HepG2 (cell line): Measurements from ENCODE around the gene ITIH3. TPM values are rescaled to one million over a fixed set of nuclear protein-coding genes. Genes with fewer than 3 reads are reported as not detected.
A peak's percentile ranks its signal among the peaks of the same experiment; 100 is the strongest.

Source experiments
- AGO1 ChIP-seq: fragments of 200-400 bp; formaldehyde crosslinking; IDR thresholded peaks from 2 replicates; pipeline ENCODE4 v1.6.1; 2017; ENCODE audit warnings: mild to moderate bottlenecking, low read depth, low read length, moderate library complexity; ENCODE audit not compliant: poor library complexity, severe bottlenecking
- ATRX ChIP-seq: sonication (generic); formaldehyde crosslinking; IDR thresholded peaks from 2 replicates; pipeline ENCODE4 v1.4.0; 2020; ENCODE audit warnings: missing genetic modification reagents, borderline replicate concordance
- BHLHE40 ChIP-seq: IDR thresholded peaks from 2 replicates; pipeline ENCODE4 v1.6.1; 2011; ENCODE audit warnings: low read length, improper control_type of control experiment
- ELF1 ChIP-seq: sonication (generic); formaldehyde crosslinking; IDR thresholded peaks from 2 replicates; pipeline ENCODE4 v1.4.0; 2020; ENCODE audit warnings: missing genetic modification reagents
- GABPB1 ChIP-seq: IDR thresholded peaks from 2 replicates; pipeline ENCODE4 v1.6.1; 2016; ENCODE audit warnings: mild to moderate bottlenecking, missing genetic modification reagents, moderate library complexity, missing compliant biosample characterization
- HNRNPL ChIP-seq: fragments of 200-400 bp; formaldehyde crosslinking; IDR thresholded peaks from 2 replicates; pipeline ENCODE4 v1.6.1; 2017; ENCODE audit warnings: mild to moderate bottlenecking, low read depth, low read length
- HNRNPLL ChIP-seq: fragments of 200-400 bp; formaldehyde crosslinking; IDR thresholded peaks from 2 replicates; pipeline ENCODE4 v1.6.1; 2017; ENCODE audit warnings: mild to moderate bottlenecking, low read depth, low read length; ENCODE audit not compliant: poor library complexity, severe bottlenecking
- HOXA3 ChIP-seq: sonication (generic); formaldehyde crosslinking; IDR thresholded peaks from 2 replicates; pipeline ENCODE4 v1.5.0; 2020; ENCODE audit warnings: missing genetic modification reagents
- NFE2L2 ChIP-seq: fragments of 150-350 bp; IDR thresholded peaks from 2 replicates; pipeline ENCODE4 v1.6.1; 2014; ENCODE audit warnings: low read length
- NFIB ChIP-seq: sonication (generic); formaldehyde crosslinking; IDR thresholded peaks from 2 replicates; pipeline ENCODE4 v1.9.0; 2021; ENCODE audit warnings: missing genetic modification reagents, mild to moderate bottlenecking, borderline replicate concordance
- SRSF9 ChIP-seq: fragments of 200-400 bp; formaldehyde crosslinking; IDR thresholded peaks from 2 replicates; pipeline ENCODE4 v1.6.1; 2018; ENCODE audit warnings: borderline replicate concordance, mild to moderate bottlenecking, low read depth, low read length; ENCODE audit not compliant: insufficient read depth, poor library complexity, severe bottlenecking
- ZEB1 ChIP-seq: IDR thresholded peaks from 2 replicates; pipeline ENCODE4 v1.6.1; 2012; ENCODE audit warnings: mild to moderate bottlenecking, low read depth, inconsistent platforms; ENCODE audit not compliant: insufficient replicate concordance
- ZFP41 ChIP-seq: sonication (generic); formaldehyde crosslinking; IDR thresholded peaks from 2 replicates; pipeline ENCODE4 v1.4.0; 2020; ENCODE audit warnings: mild to moderate bottlenecking, missing genetic modification reagents, borderline replicate concordance
- ZFP82 ChIP-seq: sonication (generic); formaldehyde crosslinking; IDR thresholded peaks from 2 replicates; pipeline ENCODE4 v1.5.1; 2020; ENCODE audit warnings: mild to moderate bottlenecking, missing genetic modification reagents, borderline replicate concordance
- ZMYM4 ChIP-seq: sonication (generic); formaldehyde crosslinking; IDR thresholded peaks from 2 replicates; pipeline ENCODE4 v1.8.1; 2023; ENCODE audit warnings: mild to moderate bottlenecking, missing genetic modification reagents
- ZNF263 ChIP-seq: sonication (generic); formaldehyde crosslinking; IDR thresholded peaks from 2 replicates; pipeline ENCODE4 v1.4.0; 2020; ENCODE audit warnings: missing genetic modification reagents
- ZNF460 ChIP-seq: sonication (generic); formaldehyde crosslinking; IDR thresholded peaks from 2 replicates; pipeline ENCODE4 v1.5.1; 2020; ENCODE audit warnings: missing genetic modification reagents, mild to moderate bottlenecking, borderline replicate concordance
- ZNF577 ChIP-seq: sonication (generic); formaldehyde crosslinking; IDR thresholded peaks from 2 replicates; pipeline ENCODE4 v1.4.0; 2020; ENCODE audit warnings: mild to moderate bottlenecking, low read depth, missing genetic modification reagents, borderline replicate concordance
- ZNF616 ChIP-seq: sonication (generic); formaldehyde crosslinking; IDR thresholded peaks from 2 replicates; pipeline ENCODE4 v1.5.0; 2020; ENCODE audit warnings: low read depth, mild to moderate bottlenecking, missing genetic modification reagents
- polyA plus RNA-seq, 8 experiments: library from polyadenylated mRNA; depleted of rRNA in 3 of 8; stranded (reverse) in 7 of 8; unstranded in 1 of 8; fragments of >200 nt; fragmentation: Illumina TruSeq in 4 of 8; extraction: Trizol in 4 of 8; gene quantifications; 2 replicates each; pipeline versions ENCODE4 v1.2.1 to v1.2.3, GENCODE V29; 2011 to 2016; ENCODE audit warnings: low read depth in 4 of 8, missing spikeins in 1 of 8, mixed read lengths in 1 of 8; ENCODE audit not compliant: insufficient read depth in 1 of 8
- total RNA-seq, 5 experiments: library from RNA; depleted of rRNA; stranded (reverse); fragments of >200 nt; fragmentation: Illumina TruSeq; extraction: Trizol; gene quantifications; 2 replicates each; pipeline ENCODE4 v1.2.3, GENCODE V29; 2016; ENCODE audit warnings: low read depth in 1 of 5
- TF ChIP-seq, protein P1 (sequence below): sonication (generic); formaldehyde crosslinking; IDR thresholded peaks from 2 replicates; pipeline ENCODE4 v1.4.0; 2020; ENCODE audit warnings: missing genetic modification reagents
- TF ChIP-seq, protein P2 (sequence below): IDR thresholded peaks from 2 replicates; pipeline ENCODE4 v1.6.1; 2016
- TF ChIP-seq, protein P3 (sequence below): IDR thresholded peaks from 2 replicates; pipeline ENCODE4 v1.6.1; 2018; ENCODE audit warnings: missing genetic modification reagents, mild to moderate bottlenecking, missing compliant biosample characterization
- TF ChIP-seq, protein P4 (sequence below): sonication (generic); formaldehyde crosslinking; IDR thresholded peaks from 2 replicates; pipeline ENCODE4 v1.4.0; 2020; ENCODE audit warnings: missing genetic modification reagents; ENCODE audit errors: not compliant biosample characterization
- TF ChIP-seq, protein P5 (sequence below): sonication (generic); formaldehyde crosslinking; IDR thresholded peaks from 2 replicates; pipeline ENCODE4 v1.5.1; 2020; ENCODE audit warnings: missing genetic modification reagents, mild to moderate bottlenecking, borderline replicate concordance

The ITIH3 gene
- total and polyA plus RNA-seq, 2 of the 13 experiments (the other 11 are each of a cell fraction or from before 2014, with no cell fraction given) = 105 to 632 TPM

DNA sequence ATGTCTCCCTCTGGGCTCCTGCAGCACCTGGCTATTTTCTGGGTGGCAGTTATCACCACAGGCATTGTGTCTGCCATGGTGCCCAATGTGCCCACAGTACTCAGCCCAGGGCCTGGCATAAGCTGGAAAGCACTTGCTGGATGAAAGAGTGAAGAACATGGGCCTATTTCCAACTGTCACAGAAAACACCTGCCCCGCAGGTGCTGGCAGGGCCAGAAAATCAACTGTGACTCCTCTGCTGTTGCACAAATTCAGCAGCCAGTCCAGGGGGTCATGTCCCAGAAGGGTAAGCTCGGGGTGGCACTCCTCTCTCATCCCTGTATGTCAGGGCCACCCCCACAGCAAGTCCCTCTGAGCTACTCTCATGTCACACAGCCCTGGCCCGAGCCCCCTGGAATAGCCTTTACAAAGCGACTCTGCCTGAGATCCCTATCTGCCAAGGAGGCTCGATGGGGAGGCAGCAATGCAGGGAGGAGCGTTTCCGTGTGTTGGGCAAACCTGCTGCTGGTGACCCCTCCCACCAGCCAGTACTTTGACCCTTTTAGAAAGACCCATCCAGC lies 16.9 kb downstream of the ITIH3 start (continued):
- TF ChIP-seq HNRNPL = 0 out of 2 replicates have a peak, but pooled peaks have one; percentile 40
- no peak for TF ChIP-seq ZNF577 (CRISPR knock-in tag)
- TF ChIP-seq ZEB1 = no peak
- 0 out of 2 replicates have a peak, but pooled peaks have one; percentile 51 for TF ChIP-seq NFIB (CRISPR knock-in tag)
- TF ChIP-seq, protein P1, sequence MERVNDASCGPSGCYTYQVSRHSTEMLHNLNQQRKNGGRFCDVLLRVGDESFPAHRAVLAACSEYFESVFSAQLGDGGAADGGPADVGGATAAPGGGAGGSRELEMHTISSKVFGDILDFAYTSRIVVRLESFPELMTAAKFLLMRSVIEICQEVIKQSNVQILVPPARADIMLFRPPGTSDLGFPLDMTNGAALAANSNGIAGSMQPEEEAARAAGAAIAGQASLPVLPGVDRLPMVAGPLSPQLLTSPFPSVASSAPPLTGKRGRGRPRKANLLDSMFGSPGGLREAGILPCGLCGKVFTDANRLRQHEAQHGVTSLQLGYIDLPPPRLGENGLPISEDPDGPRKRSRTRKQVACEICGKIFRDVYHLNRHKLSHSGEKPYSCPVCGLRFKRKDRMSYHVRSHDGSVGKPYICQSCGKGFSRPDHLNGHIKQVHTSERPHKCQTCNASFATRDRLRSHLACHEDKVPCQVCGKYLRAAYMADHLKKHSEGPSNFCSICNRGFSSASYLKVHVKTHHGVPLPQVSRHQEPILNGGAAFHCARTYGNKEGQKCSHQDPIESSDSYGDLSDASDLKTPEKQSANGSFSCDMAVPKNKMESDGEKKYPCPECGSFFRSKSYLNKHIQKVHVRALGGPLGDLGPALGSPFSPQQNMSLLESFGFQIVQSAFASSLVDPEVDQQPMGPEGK = peak; percentile 64
- TF ChIP-seq ZNF460 (CRISPR knock-in tag) = no peak
- TF ChIP-seq, protein P2, sequence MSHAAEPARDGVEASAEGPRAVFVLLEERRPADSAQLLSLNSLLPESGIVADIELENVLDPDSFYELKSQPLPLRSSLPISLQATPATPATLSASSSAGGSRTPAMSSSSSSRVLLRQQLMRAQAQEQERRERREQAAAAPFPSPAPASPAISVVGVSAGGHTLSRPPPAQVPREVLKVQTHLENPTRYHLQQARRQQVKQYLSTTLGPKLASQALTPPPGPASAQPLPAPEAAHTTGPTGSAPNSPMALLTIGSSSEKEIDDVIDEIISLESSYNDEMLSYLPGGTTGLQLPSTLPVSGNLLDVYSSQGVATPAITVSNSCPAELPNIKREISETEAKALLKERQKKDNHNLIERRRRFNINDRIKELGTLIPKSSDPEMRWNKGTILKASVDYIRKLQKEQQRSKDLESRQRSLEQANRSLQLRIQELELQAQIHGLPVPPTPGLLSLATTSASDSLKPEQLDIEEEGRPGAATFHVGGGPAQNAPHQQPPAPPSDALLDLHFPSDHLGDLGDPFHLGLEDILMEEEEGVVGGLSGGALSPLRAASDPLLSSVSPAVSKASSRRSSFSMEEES (CRISPR knock-in tag) = no peak
- peak; percentile 39; the same call in 1 of the 2 replicates for TF ChIP-seq ZMYM4 (CRISPR knock-in tag)
- 0 out of 2 replicates have a peak, but pooled peaks have one; percentile 24 for TF ChIP-seq GABPB1 (CRISPR knock-in tag)
- peak; percentile 87 for TF ChIP-seq ZNF263
- TF ChIP-seq BHLHE40 = no peak
- TF ChIP-seq HOXA3 (CRISPR knock-in tag) = no peak; the same call in 1 of the 2 replicates
- peak; percentile 34; the same call in 1 of the 2 replicates for TF ChIP-seq ELF1 (CRISPR knock-in tag)
- TF ChIP-seq HNRNPLL = no peak
- TF ChIP-seq ZFP41 (CRISPR knock-in tag) = no peak
- TF ChIP-seq AGO1 = no peak
- TF ChIP-seq NFE2L2 = no peak
- TF ChIP-seq, protein P3, sequence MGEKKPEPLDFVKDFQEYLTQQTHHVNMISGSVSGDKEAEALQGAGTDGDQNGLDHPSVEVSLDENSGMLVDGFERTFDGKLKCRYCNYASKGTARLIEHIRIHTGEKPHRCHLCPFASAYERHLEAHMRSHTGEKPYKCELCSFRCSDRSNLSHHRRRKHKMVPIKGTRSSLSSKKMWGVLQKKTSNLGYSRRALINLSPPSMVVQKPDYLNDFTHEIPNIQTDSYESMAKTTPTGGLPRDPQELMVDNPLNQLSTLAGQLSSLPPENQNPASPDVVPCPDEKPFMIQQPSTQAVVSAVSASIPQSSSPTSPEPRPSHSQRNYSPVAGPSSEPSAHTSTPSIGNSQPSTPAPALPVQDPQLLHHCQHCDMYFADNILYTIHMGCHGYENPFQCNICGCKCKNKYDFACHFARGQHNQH (CRISPR knock-in tag) = 0 out of 2 replicates have a peak, but pooled peaks have one; percentile 13
- TF ChIP-seq ZFP82 (CRISPR knock-in tag) = no peak
- TF ChIP-seq, protein P4, sequence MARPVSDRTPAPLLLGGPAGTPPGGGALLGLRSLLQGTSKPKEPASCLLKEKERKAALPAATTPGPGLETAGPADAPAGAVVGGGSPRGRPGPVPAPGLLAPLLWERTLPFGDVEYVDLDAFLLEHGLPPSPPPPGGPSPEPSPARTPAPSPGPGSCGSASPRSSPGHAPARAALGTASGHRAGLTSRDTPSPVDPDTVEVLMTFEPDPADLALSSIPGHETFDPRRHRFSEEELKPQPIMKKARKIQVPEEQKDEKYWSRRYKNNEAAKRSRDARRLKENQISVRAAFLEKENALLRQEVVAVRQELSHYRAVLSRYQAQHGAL = no peak
- no peak for TF ChIP-seq ATRX (CRISPR knock-in tag)
- TF ChIP-seq, protein P5, sequence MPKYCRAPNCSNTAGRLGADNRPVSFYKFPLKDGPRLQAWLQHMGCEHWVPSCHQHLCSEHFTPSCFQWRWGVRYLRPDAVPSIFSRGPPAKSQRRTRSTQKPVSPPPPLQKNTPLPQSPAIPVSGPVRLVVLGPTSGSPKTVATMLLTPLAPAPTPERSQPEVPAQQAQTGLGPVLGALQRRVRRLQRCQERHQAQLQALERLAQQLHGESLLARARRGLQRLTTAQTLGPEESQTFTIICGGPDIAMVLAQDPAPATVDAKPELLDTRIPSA = no peak
- TF ChIP-seq SRSF9 = no peak
- TF ChIP-seq ZNF616 (CRISPR knock-in tag) = no peak
